Superior temporal gyrus (tissue), 1 donor: Measurements from ENCODE around the gene ZDHHC18.

Source experiments
- DNase-seq: peaks from one replicate; pipeline ENCODE4 v3.0.0-alpha.2; 2016; ENCODE audit errors: extremely low spot score

ZDHHC18 gene

GRCh38 chr1:26900815-26901511 is 74.5 kb downstream of the ZDHHC18 start:
- DNase-seq, result no peak
